Karpas-422 (cell line): ENCODE results near the gene CFAP100. TPM values are rescaled to one million over a fixed set of nuclear protein-coding genes. Genes with fewer than 3 reads are reported as not detected.

ENCODE experiments used
- DNase-seq: peaks from one replicate; pipeline ENCODE4 v3.0.0-alpha.2; 2015
- H2AFZ ChIP-seq: fragments of 200-600 bp; sonication (generic); 2 replicates; pipeline ENCODE4 v1.6.1; 2014; ENCODE audit warnings: antibody characterized with exemption, low read length, mixed read lengths
- H3K27ac ChIP-seq: fragments of 200-600 bp; sonication (generic); 2 replicates; pipeline ENCODE4 v1.5.1; 2014; ENCODE audit warnings: mild to moderate bottlenecking, low read length, moderate library complexity
- H3K27me3 ChIP-seq: fragments of 200-600 bp; sonication (generic); 2 replicates; pipeline ENCODE4 v1.6.1; 2014; ENCODE audit warnings: low read length, mixed read lengths
- H3K36me3 ChIP-seq: fragments of 200-600 bp; sonication (generic); 2 replicates; pipeline ENCODE4 v1.6.1; 2014; ENCODE audit warnings: low read length, mixed read lengths; ENCODE audit not compliant: insufficient read depth
- H3K4me1 ChIP-seq: fragments of 200-600 bp; sonication (generic); 2 replicates; pipeline ENCODE4 v1.6.1; 2014; ENCODE audit warnings: mild to moderate bottlenecking, low read length, mixed read lengths
- H3K4me2 ChIP-seq: fragments of 200-600 bp; sonication (generic); 2 replicates; pipeline ENCODE4 v1.6.1; 2014; ENCODE audit warnings: low read length, low read depth, mild to moderate bottlenecking; ENCODE audit not compliant: poor library complexity, severe bottlenecking
- H3K4me3 ChIP-seq: fragments of 200-600 bp; sonication (generic); 2 replicates; pipeline ENCODE4 v1.5.1; 2014; ENCODE audit warnings: mild to moderate bottlenecking, antibody characterized with exemption, low read length, mixed read lengths
- H3K79me2 ChIP-seq: fragments of 200-600 bp; sonication (generic); 2 replicates; pipeline ENCODE4 v1.6.1; 2014; ENCODE audit warnings: mild to moderate bottlenecking, low read length, mixed read lengths
- H3K9ac ChIP-seq: fragments of 200-600 bp; sonication (generic); 2 replicates; pipeline ENCODE4 v1.6.0; 2014; ENCODE audit warnings: low read length
- H3K9me2 ChIP-seq: fragments of 200-600 bp; sonication (generic), shearing (Covaris generic); replicated peaks from 2 replicates; pipeline ENCODE4 v1.6.0; 2014; ENCODE audit warnings: mild to moderate bottlenecking, low read length, moderate library complexity; ENCODE audit not compliant: insufficient read depth
- H3K9me3 ChIP-seq: fragments of 300-700, 200-600 bp; sonication (generic); 2 replicates; pipeline ENCODE4 v1.6.1; 2014; ENCODE audit warnings: low read length, mixed read lengths
- H4K20me1 ChIP-seq: fragments of 200-600 bp; sonication (generic); 2 replicates; pipeline ENCODE4 v1.6.1; 2014; ENCODE audit warnings: mild to moderate bottlenecking, antibody characterized with exemption, low read length, low read depth; ENCODE audit not compliant: insufficient read depth
- total RNA-seq: library from RNA; depleted of rRNA; stranded (reverse); fragments of >200 nt; shearing (Covaris generic); gene quantifications from 2 replicates; pipeline ENCODE4 v1.2.3, GENCODE V29; 2014; ENCODE audit warnings: low replicate concordance; rRNA removed

CFAP100 gene
- total RNA-seq, 1 experiment from 2014 or later: not detected

- H3K9ac ChIP-seq: no peak overlapping the region
- no peak for DNase-seq
These were observed 88.0 kb downstream of the CFAP100 start for GRCh38 chr3:126482503-126483255.

GRCh38 chr3:126483321-126483761 is 88.6 kb downstream of the CFAP100 start:
- no peak overlapping the region for H2AFZ ChIP-seq
- no peaks in the 10 kb centered on the region for H3K27me3 ChIP-seq
- H3K9ac ChIP-seq: no peak overlapping the region
- H4K20me1 ChIP-seq: no peaks in the 10 kb centered on the region
- H3K4me1 ChIP-seq: no peaks in the 10 kb centered on the region
- no peaks in the 10 kb centered on the region for H3K9me3 ChIP-seq
- H3K4me2 ChIP-seq: no peak overlapping the region
- H3K79me2 ChIP-seq: no peaks in the 10 kb centered on the region
- H3K27ac ChIP-seq: no peak overlapping the region
- no peak overlapping the region for H3K4me3 ChIP-seq
- H3K36me3 ChIP-seq: no peaks in the 10 kb centered on the region
- H3K9me2 ChIP-seq: no peaks in the 10 kb centered on the region
- DNase-seq: no peak

More at GRCh38 chr3:126482503-126483255, 88.0 kb downstream of the CFAP100 start:
- H3K9me2 ChIP-seq: no peaks in the 10 kb centered on the region
- H3K4me3 ChIP-seq: no peak overlapping the region
- H3K27me3 ChIP-seq: no peaks in the 10 kb centered on the region
- no peak overlapping the region for H3K27ac ChIP-seq
- H2AFZ ChIP-seq: no peak overlapping the region
- H3K79me2 ChIP-seq: no peaks in the 10 kb centered on the region
- no peak overlapping the region for H3K4me2 ChIP-seq
- no peaks in the 10 kb centered on the region for H4K20me1 ChIP-seq
- H3K9me3 ChIP-seq: no peaks in the 10 kb centered on the region
- H3K36me3 ChIP-seq: no peaks in the 10 kb centered on the region
- H3K4me1 ChIP-seq: no peaks in the 10 kb centered on the region

- Histone ChIP-seq H3K36me3 (no peaks in the 10 kb centered on the region), H3K4me1 (no peaks in the 10 kb centered on the region), H3K27ac (no peak overlapping the region), H3K4me3 (no peak overlapping the region), H3K4me2 (no peak overlapping the region), H3K27me3 (no peaks in the 10 kb centered on the region), H3K9ac (no peak overlapping the region), H3K9me3 (no peaks in the 10 kb centered on the region), H3K79me2 (no peaks in the 10 kb centered on the region), H4K20me1 (no peaks in the 10 kb centered on the region), H3K9me2 (no peaks in the 10 kb centered on the region), H2AFZ (no peak overlapping the region)
- no peak for DNase-seq
These were observed 89.4 kb downstream of the CFAP100 start for GRCh38 chr3:126484148-126484547.

- H3K36me3 ChIP-seq: no peaks in the 10 kb centered on the region
- no peak overlapping the region for H3K4me2 ChIP-seq
These were observed 90.0 kb downstream of the CFAP100 start for GRCh38 chr3:126484662-126485061.

GRCh38 chr3:126485176-126485897 is 90.6 kb downstream of the CFAP100 start:
- Histone ChIP-seq H3K36me3 (no peaks in the 10 kb centered on the region), H3K4me2 (no peak overlapping the region), H3K9me3 (no peaks in the 10 kb centered on the region), H4K20me1 (no peaks in the 10 kb centered on the region), H3K79me2 (no peaks in the 10 kb centered on the region), H3K4me3 (no peak overlapping the region), H2AFZ (no peak overlapping the region), H3K9ac (no peak overlapping the region), H3K4me1 (no peaks in the 10 kb centered on the region), H3K27me3 (no peaks in the 10 kb centered on the region), H3K9me2 (no peaks in the 10 kb centered on the region), H3K27ac (no peak overlapping the region)
- no peak for DNase-seq

More at GRCh38 chr3:126484662-126485061, 90.0 kb downstream of the CFAP100 start:
- no peaks in the 10 kb centered on the region for H4K20me1 ChIP-seq
- H3K27me3 ChIP-seq: no peaks in the 10 kb centered on the region
- no peaks in the 10 kb centered on the region for H3K9me3 ChIP-seq
- no peak overlapping the region for H3K27ac ChIP-seq
- DNase-seq: no peak
- no peaks in the 10 kb centered on the region for H3K4me1 ChIP-seq
- no peak overlapping the region for H2AFZ ChIP-seq
- no peaks in the 10 kb centered on the region for H3K9me2 ChIP-seq
- H3K4me3 ChIP-seq: no peak overlapping the region
- no peak overlapping the region for H3K9ac ChIP-seq
- H3K79me2 ChIP-seq: no peaks in the 10 kb centered on the region

GRCh38 chr3:126485956-126486355 is 91.2 kb downstream of the CFAP100 start:
- H3K9me3 ChIP-seq: no peaks in the 10 kb centered on the region
- H3K27ac ChIP-seq: no peak overlapping the region
- no peaks in the 10 kb centered on the region for H3K79me2 ChIP-seq
- H3K9ac ChIP-seq: no peak overlapping the region
- no peak overlapping the region for H3K4me3 ChIP-seq
- H3K4me1 ChIP-seq: no peaks in the 10 kb centered on the region
- no peaks in the 10 kb centered on the region for H3K9me2 ChIP-seq
- H4K20me1 ChIP-seq: no peaks in the 10 kb centered on the region
- DNase-seq: no peak
- H2AFZ ChIP-seq: no peak overlapping the region
- no peaks in the 10 kb centered on the region for H3K36me3 ChIP-seq
- H3K4me2 ChIP-seq: no peak overlapping the region
- H3K27me3 ChIP-seq: no peaks in the 10 kb centered on the region

Other genes starting within 250 kb of the CFAP100 start
- gene ALDH1L1, start 214.3 kb upstream of the CFAP100 start, total RNA-seq: not detected in 2 replicates
- gene KLF15, start 37.5 kb upstream of the CFAP100 start, total RNA-seq: not detected in 2 replicates
- gene ZXDC, start 81.0 kb downstream of the CFAP100 start, total RNA-seq: 18.9 and 25.6 TPM in 2 replicates
- gene UROC1, start 122.9 kb downstream of the CFAP100 start, total RNA-seq: not detected in 2 replicates
- not detected in 2 replicates for gene CHST13, start 129.2 kb downstream of the CFAP100 start, total RNA-seq
- gene C3orf22, start 164.0 kb downstream of the CFAP100 start, total RNA-seq: not detected in 2 replicates